ENCODE measurements around the gene IL18. TPM values are rescaled to one million over a fixed set of nuclear protein-coding genes. Genes with fewer than 3 reads are reported as not detected.

IL18 gene
- polyA plus RNA-seq, 2 of the 4 experiments (the other 2 are of a cell fraction): 95.5 to 119 TPM

DNA sequence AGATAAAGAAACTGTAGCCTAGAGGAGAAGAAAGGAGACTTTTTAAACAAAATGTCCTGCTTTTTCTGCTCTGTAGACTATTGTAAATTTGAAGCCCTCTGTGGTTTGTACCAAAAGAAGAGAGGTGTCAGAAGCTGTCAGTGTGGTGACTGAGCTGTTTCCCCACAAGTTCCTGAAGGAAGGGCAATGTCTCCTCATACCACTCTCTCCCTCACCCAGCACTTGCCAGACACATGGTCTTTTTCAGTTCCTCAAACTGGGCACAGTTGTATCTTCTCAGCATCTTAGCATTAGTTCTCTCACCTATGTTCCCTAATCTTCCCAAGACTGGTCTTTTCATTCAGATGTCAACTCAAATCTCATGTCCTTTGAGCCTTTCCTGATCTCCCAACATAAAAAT, 15.7 kb upstream of the IL18 start:
- FAIRE-seq (no peak), ATAC-seq (no peak), DNase-seq (ENCODE audit: low read depth in 1 of 2, low spot score in 1 of 2) (no peak)
- H3K4me2 ChIP-seq: no peak overlapping the region
- no peak overlapping the region for H3K4me3 ChIP-seq
- H3K27ac ChIP-seq: no peak overlapping the region
- ChIA-PET CTCF (interaction anchor here (5.6 kb wide), 1 partner anchor 65 kb away, joined by 50 read pairs; no protein-coding TSS in a partner anchor), POLR2A (no interaction called here)
- H3K9me3 ChIP-seq: no peaks in the 10 kb centered on the region
- TF ChIP-seq SREBF2 (IDR thresholded peaks at IDR 0.05) (no peak), RCOR1 (IDR thresholded peaks at IDR 0.05; ENCODE audit: low read depth, low read length) (no peak), SMC3 (IDR thresholded peaks at IDR 0.05) (no peak), FOSL2 (IDR thresholded peaks at IDR 0.05) (no peak), FOSL2 (CRISPR knock-in tag; IDR thresholded peaks at IDR 0.05) (no peak), BHLHE40 (IDR thresholded peaks at IDR 0.05; ENCODE audit: low read depth, low read length) (no peak), RFX5 (IDR thresholded peaks at IDR 0.05) (no peak), GATA3 (IDR thresholded peaks at IDR 0.05; ENCODE audit: borderline replicate concordance) (no peak), JUNB (IDR thresholded peaks at IDR 0.05) (no peak), ELK1 (IDR thresholded peaks at IDR 0.05; ENCODE audit: low read depth, low read length) (no peak), EHMT2 (IDR thresholded peaks at IDR 0.05; ENCODE audit: low read depth) (no peak), NPAS2 (CRISPR knock-in tag; IDR thresholded peaks at IDR 0.05; ENCODE audit: borderline replicate concordance) (no peak), EP300 (IDR thresholded peaks at IDR 0.05) (no peak), NFE2L2 (conservative IDR thresholded peaks at IDR 0.05; ENCODE audit: low read length) (no peak), CBX2 (IDR thresholded peaks at IDR 0.05; ENCODE audit: borderline replicate concordance, low read depth) (no peak)
- TF ChIP-seq, protein P1, sequence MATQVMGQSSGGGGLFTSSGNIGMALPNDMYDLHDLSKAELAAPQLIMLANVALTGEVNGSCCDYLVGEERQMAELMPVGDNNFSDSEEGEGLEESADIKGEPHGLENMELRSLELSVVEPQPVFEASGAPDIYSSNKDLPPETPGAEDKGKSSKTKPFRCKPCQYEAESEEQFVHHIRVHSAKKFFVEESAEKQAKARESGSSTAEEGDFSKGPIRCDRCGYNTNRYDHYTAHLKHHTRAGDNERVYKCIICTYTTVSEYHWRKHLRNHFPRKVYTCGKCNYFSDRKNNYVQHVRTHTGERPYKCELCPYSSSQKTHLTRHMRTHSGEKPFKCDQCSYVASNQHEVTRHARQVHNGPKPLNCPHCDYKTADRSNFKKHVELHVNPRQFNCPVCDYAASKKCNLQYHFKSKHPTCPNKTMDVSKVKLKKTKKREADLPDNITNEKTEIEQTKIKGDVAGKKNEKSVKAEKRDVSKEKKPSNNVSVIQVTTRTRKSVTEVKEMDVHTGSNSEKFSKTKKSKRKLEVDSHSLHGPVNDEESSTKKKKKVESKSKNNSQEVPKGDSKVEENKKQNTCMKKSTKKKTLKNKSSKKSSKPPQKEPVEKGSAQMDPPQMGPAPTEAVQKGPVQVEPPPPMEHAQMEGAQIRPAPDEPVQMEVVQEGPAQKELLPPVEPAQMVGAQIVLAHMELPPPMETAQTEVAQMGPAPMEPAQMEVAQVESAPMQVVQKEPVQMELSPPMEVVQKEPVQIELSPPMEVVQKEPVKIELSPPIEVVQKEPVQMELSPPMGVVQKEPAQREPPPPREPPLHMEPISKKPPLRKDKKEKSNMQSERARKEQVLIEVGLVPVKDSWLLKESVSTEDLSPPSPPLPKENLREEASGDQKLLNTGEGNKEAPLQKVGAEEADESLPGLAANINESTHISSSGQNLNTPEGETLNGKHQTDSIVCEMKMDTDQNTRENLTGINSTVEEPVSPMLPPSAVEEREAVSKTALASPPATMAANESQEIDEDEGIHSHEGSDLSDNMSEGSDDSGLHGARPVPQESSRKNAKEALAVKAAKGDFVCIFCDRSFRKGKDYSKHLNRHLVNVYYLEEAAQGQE (IDR thresholded peaks at IDR 0.05): no peak
- peaks cover 9% of the 10 kb centered on the region; the same call in 2 of the 3 replicates for H3K4me1 ChIP-seq

DNA sequence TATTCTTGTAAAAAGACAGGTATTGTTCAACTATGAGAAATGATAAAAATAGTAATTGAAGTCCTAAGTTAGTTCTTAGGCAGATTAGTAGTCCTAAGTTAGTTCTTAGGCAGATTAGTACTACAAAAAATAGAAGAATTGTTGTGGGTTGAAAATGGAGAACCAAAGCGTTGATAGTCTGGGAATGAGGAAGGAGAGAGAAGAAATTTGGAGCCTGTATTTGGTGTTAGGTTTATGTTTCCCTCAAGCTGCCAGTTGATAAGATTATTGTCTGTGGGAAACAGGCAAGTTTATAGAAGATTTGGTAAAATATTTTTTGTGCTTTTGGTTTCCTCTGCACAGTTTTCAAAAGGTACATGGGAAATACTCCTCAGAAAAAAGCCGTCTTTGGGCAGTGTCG, 15.0 kb upstream of the IL18 start:
- WGBS (ENCODE audit: missing lambda C conversion rate): 87% methylated on average over 3 of the region's 3 CpGs
- ATAC-seq: no peak
- H3K4me1 ChIP-seq: peaks cover 11% of the 10 kb centered on the region; the same call in 2 of the 3 replicates
- ChIA-PET CTCF (interaction anchor here (5.6 kb wide), 1 partner anchor 65 kb away, joined by 50 read pairs; no protein-coding TSS in a partner anchor), POLR2A (no interaction called here)
- H3K4me3 ChIP-seq: no peak overlapping the region
- no peaks in the 10 kb centered on the region for H3K9me3 ChIP-seq
- DNase-seq (ENCODE audit: low read depth in 1 of 2, low spot score in 1 of 2): no peak
- no peak for TF ChIP-seq EHF (CRISPR knock-in tag; IDR thresholded peaks at IDR 0.05)
- TF ChIP-seq BCL3 (IDR thresholded peaks at IDR 0.05): no peak
- TF ChIP-seq RNF2 (IDR thresholded peaks at IDR 0.05; ENCODE audit: borderline replicate concordance, low read depth): no peak
- no peak for TF ChIP-seq ELK1 (IDR thresholded peaks at IDR 0.05; ENCODE audit: low read depth, low read length)
- no peak for FAIRE-seq
- H3K4me2 ChIP-seq: no peak overlapping the region
- no peak overlapping the region for H3K27ac ChIP-seq
